HFFc6 (cell line): ENCODE measurements around the gene SEC14L6. TPM values are rescaled to one million over a fixed set of nuclear protein-coding genes. Genes with fewer than 3 reads are reported as not detected.

Source experiments
- DNase-seq: peaks from one replicate; pipeline ENCODE4 v3.0.0-alpha.2; 2018
- H3K27ac Mint-ChIP-seq: 2 replicates; pipeline ENCODE4 v1.8.0; 2020; ENCODE audit warnings: mild to moderate bottlenecking, mixed read lengths
- H3K27me3 Mint-ChIP-seq: 2 replicates; pipeline ENCODE4 v1.8.0; 2021; ENCODE audit warnings: mild to moderate bottlenecking, moderate library complexity, mixed read lengths; ENCODE audit not compliant: insufficient read depth
- H3K36me3 Mint-ChIP-seq: 2 replicates; pipeline ENCODE4 v1.8.0; 2021; ENCODE audit warnings: low read depth, mixed read lengths
- H3K4me1 Mint-ChIP-seq: 2 replicates; pipeline ENCODE4 v1.8.0; 2020; ENCODE audit warnings: low read depth, mixed read lengths
- H3K4me3 Mint-ChIP-seq: 2 replicates; pipeline ENCODE4 v1.8.0; 2020; ENCODE audit warnings: mild to moderate bottlenecking, moderate library complexity, mixed read lengths
- H3K9me3 Mint-ChIP-seq: 2 replicates; pipeline ENCODE4 v1.8.0; 2020; ENCODE audit warnings: mild to moderate bottlenecking, mixed read lengths
- total RNA-seq, 6 experiments: library from RNA; stranded (reverse); fragmentation: NEBNext Ultra II Directional; extraction: Animal tissue kit (Norgen Biotek cat#: 25700); gene quantifications; 2 replicates in 1 of 6; 3 replicates in 5 of 6; pipeline ENCODE4 v1.2.3, GENCODE V29; 2021
- TF ChIP-seq, protein P1 (sequence below): fragments of 200-600 bp; sonication (generic); IDR thresholded peaks from 2 replicates; pipeline ENCODE4 v1.5.0; 2021; ENCODE audit warnings: antibody characterized with exemption, mild to moderate bottlenecking

SEC14L6 gene
- total RNA-seq, 6 experiments from 2014 or later = not detected

DNA sequence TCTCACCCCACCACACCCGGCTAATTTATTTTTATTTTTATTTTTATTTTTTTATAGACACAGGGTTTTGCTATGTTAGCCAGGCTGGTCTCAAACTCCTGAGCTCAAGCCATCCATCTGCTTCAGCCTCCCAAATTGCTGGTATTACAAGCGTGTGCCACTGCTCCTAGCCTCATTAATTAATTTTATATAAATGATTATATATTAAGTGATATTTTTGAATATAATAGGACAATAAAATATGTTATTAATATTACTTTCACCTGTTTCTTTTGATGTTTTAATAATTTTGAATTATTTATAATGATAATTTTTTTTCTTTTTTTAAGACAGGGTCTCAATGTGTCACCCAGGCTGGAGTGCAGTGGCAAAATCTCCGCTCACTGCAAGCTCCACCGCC lies 38.9 kb downstream of the SEC14L6 start:
- H3K27ac Mint-ChIP-seq = no peak overlapping the region
- TF ChIP-seq, protein P1, sequence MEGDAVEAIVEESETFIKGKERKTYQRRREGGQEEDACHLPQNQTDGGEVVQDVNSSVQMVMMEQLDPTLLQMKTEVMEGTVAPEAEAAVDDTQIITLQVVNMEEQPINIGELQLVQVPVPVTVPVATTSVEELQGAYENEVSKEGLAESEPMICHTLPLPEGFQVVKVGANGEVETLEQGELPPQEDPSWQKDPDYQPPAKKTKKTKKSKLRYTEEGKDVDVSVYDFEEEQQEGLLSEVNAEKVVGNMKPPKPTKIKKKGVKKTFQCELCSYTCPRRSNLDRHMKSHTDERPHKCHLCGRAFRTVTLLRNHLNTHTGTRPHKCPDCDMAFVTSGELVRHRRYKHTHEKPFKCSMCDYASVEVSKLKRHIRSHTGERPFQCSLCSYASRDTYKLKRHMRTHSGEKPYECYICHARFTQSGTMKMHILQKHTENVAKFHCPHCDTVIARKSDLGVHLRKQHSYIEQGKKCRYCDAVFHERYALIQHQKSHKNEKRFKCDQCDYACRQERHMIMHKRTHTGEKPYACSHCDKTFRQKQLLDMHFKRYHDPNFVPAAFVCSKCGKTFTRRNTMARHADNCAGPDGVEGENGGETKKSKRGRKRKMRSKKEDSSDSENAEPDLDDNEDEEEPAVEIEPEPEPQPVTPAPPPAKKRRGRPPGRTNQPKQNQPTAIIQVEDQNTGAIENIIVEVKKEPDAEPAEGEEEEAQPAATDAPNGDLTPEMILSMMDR = no peak
- H3K4me1 Mint-ChIP-seq = no peaks in the 10 kb centered on the region
- H3K9me3 Mint-ChIP-seq = peaks cover 6% of the 10 kb centered on the region; the same call in 1 of the 2 replicates
- peaks cover 29% of the 10 kb centered on the region for H3K27me3 Mint-ChIP-seq
- H3K36me3 Mint-ChIP-seq = no peaks in the 10 kb centered on the region
- H3K4me3 Mint-ChIP-seq = no peak overlapping the region
- no peak for DNase-seq

DNA sequence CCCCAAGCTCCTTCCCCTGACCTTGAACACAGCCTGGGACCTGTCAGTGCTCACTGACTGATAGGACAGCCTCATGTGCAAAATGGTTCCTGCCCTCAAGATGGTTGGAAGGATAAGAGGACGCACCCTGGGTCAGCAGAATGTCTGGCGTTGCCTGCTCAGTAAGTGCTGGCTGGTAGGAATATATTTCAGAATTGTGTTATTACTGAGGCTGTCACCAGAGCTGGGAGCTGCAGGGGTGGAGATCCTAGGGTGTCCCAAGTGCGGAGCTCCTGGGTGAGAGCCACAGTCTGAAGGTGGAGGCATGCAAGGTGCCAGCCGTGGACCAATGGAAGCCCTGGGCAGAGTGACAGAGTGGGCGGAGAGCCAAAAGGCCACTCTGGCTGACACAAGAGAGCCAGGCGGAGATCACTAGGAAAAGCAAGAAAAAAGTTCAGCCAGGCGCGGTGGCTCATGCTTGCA lies 40.0 kb downstream of the SEC14L6 start:
- Mint-ChIP-seq H3K27ac (no peak overlapping the region), H3K9me3 (no peaks in the 10 kb centered on the region), H3K36me3 (no peaks in the 10 kb centered on the region), H3K27me3 (peaks cover 33% of the 10 kb centered on the region), H3K4me3 (no peak overlapping the region), H3K4me1 (no peaks in the 10 kb centered on the region)
- DNase-seq = no peak
- TF ChIP-seq, protein P1 = no peak

DNA sequence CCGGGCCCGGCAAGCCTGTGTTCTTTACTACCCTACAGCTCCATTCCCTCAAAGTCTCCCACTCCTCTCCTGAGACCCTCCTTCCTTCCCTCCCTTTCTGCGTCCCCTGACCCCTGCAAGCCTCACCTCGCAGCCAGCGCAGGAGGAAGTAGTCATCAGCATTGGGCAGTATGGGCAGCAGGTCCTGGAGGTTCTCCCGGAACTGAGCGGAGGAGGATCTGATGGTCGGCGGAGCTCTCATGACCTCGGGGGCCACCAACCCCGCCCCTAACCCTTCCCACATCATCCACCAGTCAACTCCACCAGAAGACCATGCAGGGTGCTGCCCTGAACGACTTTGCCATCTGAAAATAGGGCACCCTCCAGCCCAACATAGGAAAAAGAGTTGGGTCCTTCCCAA lies 43.0 kb downstream of the SEC14L6 start:
- Mint-ChIP-seq H3K4me3 (no peak overlapping the region), H3K27ac (no peak overlapping the region)

DNA sequence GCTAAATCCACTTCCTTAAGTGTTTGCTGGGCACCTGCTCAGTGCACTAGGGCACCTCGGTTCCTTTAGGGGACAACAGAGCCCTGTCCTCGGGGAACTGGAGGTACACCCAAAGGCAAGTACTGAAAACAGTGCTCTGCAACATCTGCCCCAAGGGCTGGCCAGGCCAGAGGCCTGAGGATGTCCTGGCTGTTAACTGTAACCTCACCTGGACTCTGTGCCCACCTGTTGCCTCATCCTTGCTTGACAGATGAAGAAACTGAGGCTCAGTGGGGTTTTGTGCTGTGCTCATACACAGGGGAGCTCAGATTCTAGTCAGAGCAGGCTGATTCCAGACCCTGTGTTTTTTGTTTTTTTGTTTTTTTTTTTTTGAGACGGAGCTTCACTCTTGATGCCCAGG lies 43.6 kb downstream of the SEC14L6 start:
- no peak overlapping the region for H3K27ac Mint-ChIP-seq
- H3K4me3 Mint-ChIP-seq = no peak overlapping the region
- no peaks in the 10 kb centered on the region for H3K9me3 Mint-ChIP-seq
- TF ChIP-seq, protein P1 = no peak
- peaks cover 30% of the 10 kb centered on the region for H3K27me3 Mint-ChIP-seq
- no peak for DNase-seq
- no peaks in the 10 kb centered on the region for H3K36me3 Mint-ChIP-seq
- no peaks in the 10 kb centered on the region for H3K4me1 Mint-ChIP-seq

More for the DNA sequence above, 43.0 kb downstream of the SEC14L6 start:
- peaks cover 30% of the 10 kb centered on the region for H3K27me3 Mint-ChIP-seq
- no peak for DNase-seq
- no peaks in the 10 kb centered on the region for H3K36me3 Mint-ChIP-seq
- TF ChIP-seq, protein P1 = no peak
- no peaks in the 10 kb centered on the region for H3K9me3 Mint-ChIP-seq
- no peaks in the 10 kb centered on the region for H3K4me1 Mint-ChIP-seq

DNA sequence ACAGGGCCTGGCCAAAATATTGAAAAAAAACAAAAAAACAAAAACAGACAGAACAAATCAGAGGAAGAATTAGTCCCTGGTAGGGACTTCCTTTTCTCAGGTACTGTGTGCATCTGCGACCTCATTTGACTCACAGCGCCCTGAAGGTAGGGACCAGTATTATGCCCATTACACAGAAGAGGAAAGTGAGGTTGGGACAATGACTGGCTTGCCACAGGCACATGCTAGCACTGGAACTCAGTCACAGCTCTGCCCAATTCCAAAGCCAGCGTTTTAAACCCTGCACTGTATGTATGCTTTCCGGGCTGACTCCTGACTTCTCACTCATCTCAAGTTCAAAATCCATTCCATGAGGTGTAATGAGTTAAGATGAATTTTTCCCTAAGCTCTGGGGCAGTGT lies 44.4 kb downstream of the SEC14L6 start:
- DNase-seq = no peak
- H3K36me3 Mint-ChIP-seq = no peaks in the 10 kb centered on the region
- TF ChIP-seq, protein P1 = no peak
- no peak overlapping the region for H3K27ac Mint-ChIP-seq
- peaks cover 34% of the 10 kb centered on the region for H3K27me3 Mint-ChIP-seq
- no peak overlapping the region for H3K4me3 Mint-ChIP-seq
- no peaks in the 10 kb centered on the region for H3K9me3 Mint-ChIP-seq
- H3K4me1 Mint-ChIP-seq = no peaks in the 10 kb centered on the region

DNA sequence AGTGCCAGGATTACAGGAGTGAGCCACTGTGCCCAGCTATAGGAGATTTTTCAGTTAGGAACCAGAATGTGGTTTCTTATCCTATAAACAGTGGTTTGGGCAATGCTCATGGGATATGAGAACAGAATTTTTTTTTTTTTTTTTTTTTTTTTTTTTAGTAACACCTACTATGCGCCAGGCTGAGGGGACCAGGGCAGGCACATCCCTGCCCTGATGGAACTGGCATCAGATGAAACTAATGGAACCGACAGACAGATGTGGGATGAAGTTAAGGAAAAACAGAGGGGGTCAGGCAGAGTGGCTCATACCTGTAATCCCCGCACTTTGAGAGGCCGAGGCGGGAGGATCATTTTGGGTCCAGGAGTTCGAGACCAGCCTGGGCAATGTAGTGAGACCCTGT lies 45.9 kb downstream of the SEC14L6 start:
- no peak for DNase-seq
- H3K9me3 Mint-ChIP-seq = no peaks in the 10 kb centered on the region
- no peaks in the 10 kb centered on the region for H3K36me3 Mint-ChIP-seq
- H3K4me1 Mint-ChIP-seq = no peaks in the 10 kb centered on the region
- no peak overlapping the region for H3K4me3 Mint-ChIP-seq
- H3K27me3 Mint-ChIP-seq = peaks cover 36% of the 10 kb centered on the region
- H3K27ac Mint-ChIP-seq = no peak overlapping the region
- TF ChIP-seq, protein P1 = no peak
